ENCODE data around the gene ZNF516.

DNA sequence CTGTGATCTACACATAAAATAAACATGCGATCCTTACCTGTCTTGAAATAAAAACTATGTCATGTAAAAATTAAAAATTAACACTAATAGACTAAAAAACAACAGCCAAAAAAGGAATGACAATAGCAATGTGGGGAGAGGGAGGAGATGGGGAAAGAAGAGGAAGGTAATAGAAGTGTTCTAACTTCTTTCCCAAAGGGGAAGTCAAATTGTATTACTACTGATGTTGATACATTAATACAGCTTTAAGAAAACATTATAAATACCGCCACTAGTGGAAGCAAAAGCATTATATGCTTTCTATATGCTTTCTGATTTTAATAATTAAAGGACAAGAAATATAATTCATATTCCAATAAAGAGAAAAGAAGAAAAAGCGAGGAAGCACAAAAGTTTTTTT, 22.2 kb downstream of the ZNF516 start:
- TF ChIP-seq, protein P1, sequence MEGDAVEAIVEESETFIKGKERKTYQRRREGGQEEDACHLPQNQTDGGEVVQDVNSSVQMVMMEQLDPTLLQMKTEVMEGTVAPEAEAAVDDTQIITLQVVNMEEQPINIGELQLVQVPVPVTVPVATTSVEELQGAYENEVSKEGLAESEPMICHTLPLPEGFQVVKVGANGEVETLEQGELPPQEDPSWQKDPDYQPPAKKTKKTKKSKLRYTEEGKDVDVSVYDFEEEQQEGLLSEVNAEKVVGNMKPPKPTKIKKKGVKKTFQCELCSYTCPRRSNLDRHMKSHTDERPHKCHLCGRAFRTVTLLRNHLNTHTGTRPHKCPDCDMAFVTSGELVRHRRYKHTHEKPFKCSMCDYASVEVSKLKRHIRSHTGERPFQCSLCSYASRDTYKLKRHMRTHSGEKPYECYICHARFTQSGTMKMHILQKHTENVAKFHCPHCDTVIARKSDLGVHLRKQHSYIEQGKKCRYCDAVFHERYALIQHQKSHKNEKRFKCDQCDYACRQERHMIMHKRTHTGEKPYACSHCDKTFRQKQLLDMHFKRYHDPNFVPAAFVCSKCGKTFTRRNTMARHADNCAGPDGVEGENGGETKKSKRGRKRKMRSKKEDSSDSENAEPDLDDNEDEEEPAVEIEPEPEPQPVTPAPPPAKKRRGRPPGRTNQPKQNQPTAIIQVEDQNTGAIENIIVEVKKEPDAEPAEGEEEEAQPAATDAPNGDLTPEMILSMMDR (IDR thresholded peaks at IDR 0.05) = no peak
- TF ChIP-seq POLR2A (IDR thresholded peaks at IDR 0.05) = no peak
- no peak for TF ChIP-seq EP300 (IDR thresholded peaks at IDR 0.05)
- TF ChIP-seq POLR2AphosphoS5 (IDR thresholded peaks at IDR 0.05) = no peak
